HEK293 (cell line): ENCODE measurements around the gene AEBP1.

Source experiments
- CTCF ChIA-PET: fragments of 350-600 bp; formaldehyde crosslinking; extraction: SDS; loops from one replicate; lab custom pipeline; 2021; ENCODE audit warnings: antibody characterized with exemption; lab: Yijun Ruan, JAX
- POLR2A ChIA-PET: fragments of 300-600 bp; formaldehyde crosslinking; extraction: SDS; loops from one replicate; lab custom pipeline; 2020; ENCODE audit warnings: antibody characterized with exemption, inconsistent platforms; lab: Yijun Ruan, JAX
- H3K27ac ChIP-seq: fragments of 200-500 bp; sonication (Bioruptor generic); 2 replicates; pipeline ENCODE4 v1.5.1; 2014; ENCODE audit warnings: low read depth, low read length, control low read depth, inconsistent platforms; ENCODE audit errors: extremely low read depth
- H3K36me3 ChIP-seq, 2 experiments: fragments of 200-500 bp in 1 of 2; sonication (Bioruptor generic) in 1 of 2; 1 replicate in 1 of 2; 2 replicates in 1 of 2; pipeline ENCODE4 v1.5.1; 2014 to 2017; ENCODE audit warnings: inconsistent platforms in 2 of 2, low read length in 2 of 2; ENCODE audit not compliant: control insufficient read depth in 2 of 2, insufficient read depth in 1 of 2
- H3K4me1 ChIP-seq: fragments of 200-500 bp; sonication (Bioruptor generic); 2 replicates; pipeline ENCODE4 v1.5.1; 2014; ENCODE audit warnings: mild to moderate bottlenecking, low read length, inconsistent platforms; ENCODE audit not compliant: control insufficient read depth, insufficient read depth
- H3K4me3 ChIP-seq: 2 replicates; pipeline ENCODE4 v1.5.1; 2011; ENCODE audit warnings: low read depth, mild to moderate bottlenecking, control low read depth, low read length, moderate library complexity
- H3K9me3 ChIP-seq: fragments of 200-500 bp; sonication (Bioruptor generic); 2 replicates; pipeline ENCODE4 v1.5.1; 2014; ENCODE audit warnings: low read depth, low read length, inconsistent platforms; ENCODE audit not compliant: control insufficient read depth, insufficient read depth
- EGR2 ChIP-seq: fragments of 450-650 bp; formaldehyde crosslinking; IDR thresholded peaks from 2 replicates; pipeline ENCODE4 v1.5.1; 2016; ENCODE audit warnings: low read depth, missing biosample characterization, missing genetic modification characterization
- GLI4 ChIP-seq: fragments of 450-650 bp; formaldehyde crosslinking; IDR thresholded peaks from 2 replicates; pipeline ENCODE4 v1.5.1; 2016; ENCODE audit warnings: missing biosample characterization, missing genetic modification characterization
- HOXD13 ChIP-seq: sonication (generic); formaldehyde crosslinking; IDR thresholded peaks from 2 replicates; pipeline ENCODE4 v1.8.0; 2022; ENCODE audit warnings: missing genetic modification reagents, borderline replicate concordance
- OVOL3 ChIP-seq: fragments of 450-650 bp; formaldehyde crosslinking; IDR thresholded peaks from 2 replicates; pipeline ENCODE4 v1.5.1; 2016; ENCODE audit warnings: missing biosample characterization, missing genetic modification characterization
- TCF7L2 ChIP-seq: IDR thresholded peaks from 2 replicates; pipeline ENCODE4 v1.6.1; 2011; ENCODE audit warnings: low read depth, mild to moderate bottlenecking, inconsistent platforms, low read length, moderate library complexity, borderline replicate concordance
- ZFP3 ChIP-seq: fragments of 450-650 bp; formaldehyde crosslinking; IDR thresholded peaks from 2 replicates; pipeline ENCODE4 v1.5.1; 2016; ENCODE audit warnings: low read depth, missing biosample characterization, missing genetic modification characterization
- ZFP41 ChIP-seq: fragments of 450-650 bp; formaldehyde crosslinking; IDR thresholded peaks from 2 replicates; pipeline ENCODE4 v1.5.1; 2016; ENCODE audit warnings: missing biosample characterization, missing genetic modification characterization, borderline replicate concordance
- ZFP69B ChIP-seq: fragments of 450-650 bp; formaldehyde crosslinking; IDR thresholded peaks from 2 replicates; pipeline ENCODE4 v1.5.1; 2016; ENCODE audit warnings: missing biosample characterization, missing genetic modification characterization
- ZNF138 ChIP-seq: fragments of 450-650 bp; formaldehyde crosslinking; IDR thresholded peaks from 2 replicates; pipeline ENCODE4 v1.5.1; 2016; ENCODE audit warnings: missing biosample characterization, missing genetic modification characterization, borderline replicate concordance
- ZNF184 ChIP-seq: fragments of 450-650 bp; IDR thresholded peaks from 2 replicates; pipeline ENCODE4 v1.5.1; 2018; ENCODE audit warnings: missing biosample characterization, mild to moderate bottlenecking, missing genetic modification characterization
- ZNF23 ChIP-seq: fragments of 450-650 bp; formaldehyde crosslinking; IDR thresholded peaks from 2 replicates; pipeline ENCODE4 v1.5.1; 2016; ENCODE audit warnings: missing biosample characterization, missing genetic modification characterization, borderline replicate concordance
- ZNF280C ChIP-seq: fragments of 450-650 bp; formaldehyde crosslinking; IDR thresholded peaks from 2 replicates; pipeline ENCODE4 v1.5.1; 2016; ENCODE audit warnings: missing biosample characterization, missing genetic modification characterization
- ZNF37A ChIP-seq: fragments of 450-650 bp; IDR thresholded peaks from 2 replicates; pipeline ENCODE4 v1.5.1; 2018; ENCODE audit warnings: missing biosample characterization, missing genetic modification characterization
- ZNF404 ChIP-seq: fragments of 450-650 bp; formaldehyde crosslinking; IDR thresholded peaks from 2 replicates; pipeline ENCODE4 v1.5.1; 2017; ENCODE audit warnings: missing biosample characterization, missing genetic modification characterization
- ZNF426 ChIP-seq: fragments of 450-650 bp; formaldehyde crosslinking; IDR thresholded peaks from 2 replicates; pipeline ENCODE4 v1.5.1; 2017; ENCODE audit warnings: missing biosample characterization, missing genetic modification characterization, mild to moderate bottlenecking, inconsistent platforms, moderate library complexity
- ZNF510 ChIP-seq: fragments of 450-650 bp; formaldehyde crosslinking; IDR thresholded peaks from 2 replicates; pipeline ENCODE4 v1.5.1; 2018; ENCODE audit warnings: mild to moderate bottlenecking, missing genetic modification characterization, missing biosample characterization; ENCODE audit not compliant: insufficient replicate concordance
- ZNF596 ChIP-seq: fragments of 450-650 bp; IDR thresholded peaks from 2 replicates; pipeline ENCODE4 v1.5.0; 2018; ENCODE audit warnings: missing biosample characterization, mild to moderate bottlenecking, missing genetic modification characterization, moderate library complexity
- ZNF623 ChIP-seq: fragments of 450-650 bp; formaldehyde crosslinking; IDR thresholded peaks from 2 replicates; pipeline ENCODE4 v1.5.1; 2016; ENCODE audit warnings: missing biosample characterization, missing genetic modification characterization
- ZNF658 ChIP-seq: fragments of 450-650 bp; formaldehyde crosslinking; IDR thresholded peaks from 2 replicates; pipeline ENCODE4; 2016; ENCODE audit warnings: missing biosample characterization, missing genetic modification characterization
- ZNF670 ChIP-seq: fragments of 450-650 bp; formaldehyde crosslinking; IDR thresholded peaks from 2 replicates; pipeline ENCODE4 v1.5.1; 2016; ENCODE audit warnings: missing biosample characterization, missing genetic modification characterization, low read depth
- ZNF677 ChIP-seq: fragments of 450-650 bp; IDR thresholded peaks from 2 replicates; pipeline ENCODE4 v1.5.0; 2018; ENCODE audit warnings: missing biosample characterization, mild to moderate bottlenecking, missing genetic modification characterization, moderate library complexity
- ZNF701 ChIP-seq: fragments of 450-650 bp; formaldehyde crosslinking; IDR thresholded peaks from 2 replicates; pipeline ENCODE4 v1.5.1; 2016; ENCODE audit warnings: missing biosample characterization, missing genetic modification characterization
- ZNF707 ChIP-seq: fragments of 450-650 bp; formaldehyde crosslinking; IDR thresholded peaks from 2 replicates; pipeline ENCODE4 v1.5.1; 2016; ENCODE audit warnings: missing biosample characterization, missing genetic modification characterization
- ZNF76 ChIP-seq: fragments of 450-650 bp; formaldehyde crosslinking; IDR thresholded peaks from 2 replicates; pipeline ENCODE4; 2016; ENCODE audit warnings: low read depth, missing biosample characterization, missing genetic modification characterization, borderline replicate concordance
- ZNF776 ChIP-seq: fragments of 450-650 bp; formaldehyde crosslinking; IDR thresholded peaks from 2 replicates; pipeline ENCODE4 v1.5.0; 2017; ENCODE audit warnings: missing biosample characterization, missing genetic modification characterization, borderline replicate concordance
- ZNF791 ChIP-seq: fragments of 450-650 bp; formaldehyde crosslinking; IDR thresholded peaks from 2 replicates; pipeline ENCODE4 v1.5.1; 2016; ENCODE audit warnings: missing biosample characterization, missing genetic modification characterization
- ZNF830 ChIP-seq: fragments of 450-650 bp; IDR thresholded peaks from 2 replicates; pipeline ENCODE4 v1.5.0; 2018; ENCODE audit warnings: missing biosample characterization, missing genetic modification characterization, low read depth, mild to moderate bottlenecking, moderate library complexity
- ZSCAN16 ChIP-seq: fragments of 450-650 bp; formaldehyde crosslinking; IDR thresholded peaks from 2 replicates; pipeline ENCODE4 v1.5.1; 2016; ENCODE audit warnings: missing biosample characterization, missing genetic modification characterization
- ZSCAN30 ChIP-seq: fragments of 450-650 bp; IDR thresholded peaks from 2 replicates; pipeline ENCODE4 v1.5.1; 2018; ENCODE audit warnings: missing biosample characterization, mild to moderate bottlenecking, missing genetic modification characterization, moderate library complexity
- TF ChIP-seq, protein P1 (sequence below): fragments of 450-650 bp; formaldehyde crosslinking; IDR thresholded peaks from 2 replicates; pipeline ENCODE4 v1.5.1; 2016; ENCODE audit warnings: missing biosample characterization, missing genetic modification characterization
- TF ChIP-seq, protein P2 (sequence below): IDR thresholded peaks from 2 replicates; pipeline ENCODE4 v1.6.1; 2011; ENCODE audit warnings: mild to moderate bottlenecking, low read depth, low read length, borderline replicate concordance
- TF ChIP-seq, protein P3 (sequence below): fragments of 450-650 bp; formaldehyde crosslinking; IDR thresholded peaks from 2 replicates; pipeline ENCODE4 v1.5.1; 2017; ENCODE audit warnings: missing biosample characterization, missing genetic modification characterization

Gene AEBP1

GRCh38 chr7:44082541-44083207 is 21.5 kb upstream of the AEBP1 start:
- H3K4me3 ChIP-seq = peak overlapping the region; percentile 81
- no peaks in the 10 kb centered on the region for H3K9me3 ChIP-seq
- ChIA-PET CTCF (no interaction called here), POLR2A (no interaction called here)
- no peaks in the 10 kb centered on the region for H3K4me1 ChIP-seq
- no peak overlapping the region; the same call in 1 of the 2 replicates for H3K27ac ChIP-seq
- H3K36me3 ChIP-seq = peaks cover 4 to 31% of the 10 kb centered on the region in 2 experiments; a peak in 2 of 3 replicates
- no peak for TF ChIP-seq HOXD13 (CRISPR knock-in tag)
- TF ChIP-seq ZNF677 (tag by site-specific recombination) = no peak
- no peak for TF ChIP-seq TCF7L2
- no peak for TF ChIP-seq ZNF670
- peak; percentile 39; the same call in 1 of the 2 replicates for TF ChIP-seq ZNF76 (tag by site-specific recombination)
- no peak for TF ChIP-seq ZFP41
- no peak for TF ChIP-seq ZNF138
- no peak for TF ChIP-seq ZFP3 (tag by site-specific recombination)
- no peak for TF ChIP-seq ZNF623 (tag by site-specific recombination)
- no peak for TF ChIP-seq ZNF596 (tag by site-specific recombination)
- no peak for TF ChIP-seq ZNF280C (tag by site-specific recombination)
- TF ChIP-seq, protein P1, sequence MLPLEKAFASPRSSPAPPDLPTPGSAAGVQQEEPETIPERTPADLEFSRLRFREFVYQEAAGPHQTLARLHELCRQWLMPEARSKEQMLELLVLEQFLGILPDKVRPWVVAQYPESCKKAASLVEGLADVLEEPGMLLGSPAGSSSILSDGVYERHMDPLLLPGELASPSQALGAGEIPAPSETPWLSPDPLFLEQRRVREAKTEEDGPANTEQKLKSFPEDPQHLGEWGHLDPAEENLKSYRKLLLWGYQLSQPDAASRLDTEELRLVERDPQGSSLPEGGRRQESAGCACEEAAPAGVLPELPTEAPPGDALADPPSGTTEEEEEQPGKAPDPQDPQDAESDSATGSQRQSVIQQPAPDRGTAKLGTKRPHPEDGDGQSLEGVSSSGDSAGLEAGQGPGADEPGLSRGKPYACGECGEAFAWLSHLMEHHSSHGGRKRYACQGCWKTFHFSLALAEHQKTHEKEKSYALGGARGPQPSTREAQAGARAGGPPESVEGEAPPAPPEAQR (tag by site-specific recombination) = no peak
- TF ChIP-seq EGR2 = peak; percentile 46; the same call in 1 of the 2 replicates
- TF ChIP-seq ZNF776 (tag by site-specific recombination) = no peak
- TF ChIP-seq ZNF658 = no peak
- TF ChIP-seq, protein P2, sequence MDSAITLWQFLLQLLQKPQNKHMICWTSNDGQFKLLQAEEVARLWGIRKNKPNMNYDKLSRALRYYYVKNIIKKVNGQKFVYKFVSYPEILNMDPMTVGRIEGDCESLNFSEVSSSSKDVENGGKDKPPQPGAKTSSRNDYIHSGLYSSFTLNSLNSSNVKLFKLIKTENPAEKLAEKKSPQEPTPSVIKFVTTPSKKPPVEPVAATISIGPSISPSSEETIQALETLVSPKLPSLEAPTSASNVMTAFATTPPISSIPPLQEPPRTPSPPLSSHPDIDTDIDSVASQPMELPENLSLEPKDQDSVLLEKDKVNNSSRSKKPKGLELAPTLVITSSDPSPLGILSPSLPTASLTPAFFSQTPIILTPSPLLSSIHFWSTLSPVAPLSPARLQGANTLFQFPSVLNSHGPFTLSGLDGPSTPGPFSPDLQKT = no peak
- TF ChIP-seq ZNF707 = no peak
- no peak for TF ChIP-seq GLI4
- no peak for TF ChIP-seq ZNF37A
- no peak for TF ChIP-seq ZNF510
- TF ChIP-seq ZSCAN16 (tag by site-specific recombination) = no peak
- TF ChIP-seq ZNF404 = no peak
- TF ChIP-seq ZFP69B (tag by site-specific recombination) = 0 out of 2 replicates have a peak, but pooled peaks have one; percentile 17
- TF ChIP-seq ZNF701 (tag by site-specific recombination) = no peak
- no peak for TF ChIP-seq ZNF791 (tag by site-specific recombination)
- TF ChIP-seq ZNF184 (tag by site-specific recombination) = no peak
- no peak for TF ChIP-seq ZNF426 (tag by site-specific recombination)
- TF ChIP-seq OVOL3 (tag by site-specific recombination) = no peak
- TF ChIP-seq, protein P3, sequence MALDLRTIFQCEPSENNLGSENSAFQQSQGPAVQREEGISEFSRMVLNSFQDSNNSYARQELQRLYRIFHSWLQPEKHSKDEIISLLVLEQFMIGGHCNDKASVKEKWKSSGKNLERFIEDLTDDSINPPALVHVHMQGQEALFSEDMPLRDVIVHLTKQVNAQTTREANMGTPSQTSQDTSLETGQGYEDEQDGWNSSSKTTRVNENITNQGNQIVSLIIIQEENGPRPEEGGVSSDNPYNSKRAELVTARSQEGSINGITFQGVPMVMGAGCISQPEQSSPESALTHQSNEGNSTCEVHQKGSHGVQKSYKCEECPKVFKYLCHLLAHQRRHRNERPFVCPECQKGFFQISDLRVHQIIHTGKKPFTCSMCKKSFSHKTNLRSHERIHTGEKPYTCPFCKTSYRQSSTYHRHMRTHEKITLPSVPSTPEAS (tag by site-specific recombination) = no peak
- no peak for TF ChIP-seq ZNF23
- peak; percentile 37; the same call in 1 of the 2 replicates for TF ChIP-seq ZSCAN30 (tag by site-specific recombination)
- TF ChIP-seq ZNF830 (tag by site-specific recombination) = no peak
